Neuron (in vitro differentiated cells): ENCODE measurements around the gene ATP2C1.
"Not testable (repeated sequence)": the region's sequence is repeated elsewhere in the genome, so short reads cannot be mapped to it uniquely, and the experiment has no call there.

Experiments
- H2AFZ ChIP-seq: one replicate; pipeline ENCODE4 v1.6.1; 2013; ENCODE audit warnings: low read depth, mild to moderate bottlenecking, inconsistent platforms, low read length, moderate library complexity
- H3K27me3 ChIP-seq: one replicate; pipeline ENCODE4 v1.6.1; 2013; ENCODE audit warnings: low read length; ENCODE audit not compliant: insufficient read depth
- H3K36me3 ChIP-seq: one replicate; pipeline ENCODE4 v1.6.1; 2013; ENCODE audit warnings: low read length; ENCODE audit not compliant: insufficient read depth
- H3K4me1 ChIP-seq: one replicate; pipeline ENCODE4 v1.6.1; 2013; ENCODE audit warnings: low read length; ENCODE audit not compliant: insufficient read depth
- H3K4me3 ChIP-seq: 2 replicates; pipeline ENCODE4 v1.5.1; 2013; ENCODE audit warnings: mild to moderate bottlenecking, low read length, moderate library complexity
- H3K9me3 ChIP-seq: one replicate; pipeline ENCODE4 v1.6.1; 2013; ENCODE audit warnings: low read length

The ATP2C1 gene, protein sequence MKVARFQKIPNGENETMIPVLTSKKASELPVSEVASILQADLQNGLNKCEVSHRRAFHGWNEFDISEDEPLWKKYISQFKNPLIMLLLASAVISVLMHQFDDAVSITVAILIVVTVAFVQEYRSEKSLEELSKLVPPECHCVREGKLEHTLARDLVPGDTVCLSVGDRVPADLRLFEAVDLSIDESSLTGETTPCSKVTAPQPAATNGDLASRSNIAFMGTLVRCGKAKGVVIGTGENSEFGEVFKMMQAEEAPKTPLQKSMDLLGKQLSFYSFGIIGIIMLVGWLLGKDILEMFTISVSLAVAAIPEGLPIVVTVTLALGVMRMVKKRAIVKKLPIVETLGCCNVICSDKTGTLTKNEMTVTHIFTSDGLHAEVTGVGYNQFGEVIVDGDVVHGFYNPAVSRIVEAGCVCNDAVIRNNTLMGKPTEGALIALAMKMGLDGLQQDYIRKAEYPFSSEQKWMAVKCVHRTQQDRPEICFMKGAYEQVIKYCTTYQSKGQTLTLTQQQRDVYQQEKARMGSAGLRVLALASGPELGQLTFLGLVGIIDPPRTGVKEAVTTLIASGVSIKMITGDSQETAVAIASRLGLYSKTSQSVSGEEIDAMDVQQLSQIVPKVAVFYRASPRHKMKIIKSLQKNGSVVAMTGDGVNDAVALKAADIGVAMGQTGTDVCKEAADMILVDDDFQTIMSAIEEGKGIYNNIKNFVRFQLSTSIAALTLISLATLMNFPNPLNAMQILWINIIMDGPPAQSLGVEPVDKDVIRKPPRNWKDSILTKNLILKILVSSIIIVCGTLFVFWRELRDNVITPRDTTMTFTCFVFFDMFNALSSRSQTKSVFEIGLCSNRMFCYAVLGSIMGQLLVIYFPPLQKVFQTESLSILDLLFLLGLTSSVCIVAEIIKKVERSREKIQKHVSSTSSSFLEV

GRCh38 chr3:130893376-130894129 is at the start of gene ATP2C1:
Gene ATP2C1 (plus strand): TSS chr3:130894084. CDS start chr3:130894770, 686 bp downstream.
- H3K36me3 ChIP-seq: no peaks in the 10 kb centered on the region
- peak within 1 kb of the TSS; percentile 92 for H3K4me3 ChIP-seq
- no peaks in the 10 kb centered on the region for H3K9me3 ChIP-seq
- H3K27me3 ChIP-seq: no peaks in the 10 kb centered on the region
- H3K4me1 ChIP-seq: peaks cover 16% of the 10 kb centered on the region
- H2AFZ ChIP-seq: peak within 1 kb of the TSS; percentile 87

- Histone ChIP-seq H3K4me1 (peaks cover 11% of the 10 kb centered on the region), H3K27me3 (peaks cover 3% of the 10 kb centered on the region), H3K9me3 (no peaks in the 10 kb centered on the region), H3K4me3 (no peak overlapping the region), H3K36me3 (no peaks in the 10 kb centered on the region), H2AFZ (no peak overlapping the region)
Measured at GRCh38 chr3:130844462-130844861, 49.4 kb upstream of the ATP2C1 start.

DNA sequence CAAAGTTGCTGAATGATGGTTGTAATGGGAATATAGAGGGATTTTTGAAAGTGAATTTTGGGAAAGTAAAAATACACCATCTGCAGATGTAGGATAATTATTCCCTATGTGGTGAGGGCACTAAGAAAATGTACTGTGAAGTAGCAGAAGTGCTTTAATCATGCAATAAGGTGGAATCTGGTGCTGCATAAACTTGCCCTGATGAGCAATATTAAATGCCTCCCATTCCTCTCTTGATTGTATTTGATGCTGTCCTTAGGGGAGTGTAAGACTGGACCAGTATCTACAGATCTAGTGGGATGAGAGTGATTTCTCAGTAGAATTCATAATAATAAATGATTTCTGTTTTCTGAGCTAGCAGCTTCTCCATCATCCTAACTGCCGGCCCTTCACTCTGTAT is 47.7 kb upstream of the ATP2C1 start:
- H3K9me3 ChIP-seq: no peaks in the 10 kb centered on the region
- peaks cover 18% of the 10 kb centered on the region for H3K4me1 ChIP-seq
- H2AFZ ChIP-seq: no peak overlapping the region
- H3K36me3 ChIP-seq: no peaks in the 10 kb centered on the region
- no peak overlapping the region for H3K4me3 ChIP-seq
- H3K27me3 ChIP-seq: peaks cover 3% of the 10 kb centered on the region

DNA sequence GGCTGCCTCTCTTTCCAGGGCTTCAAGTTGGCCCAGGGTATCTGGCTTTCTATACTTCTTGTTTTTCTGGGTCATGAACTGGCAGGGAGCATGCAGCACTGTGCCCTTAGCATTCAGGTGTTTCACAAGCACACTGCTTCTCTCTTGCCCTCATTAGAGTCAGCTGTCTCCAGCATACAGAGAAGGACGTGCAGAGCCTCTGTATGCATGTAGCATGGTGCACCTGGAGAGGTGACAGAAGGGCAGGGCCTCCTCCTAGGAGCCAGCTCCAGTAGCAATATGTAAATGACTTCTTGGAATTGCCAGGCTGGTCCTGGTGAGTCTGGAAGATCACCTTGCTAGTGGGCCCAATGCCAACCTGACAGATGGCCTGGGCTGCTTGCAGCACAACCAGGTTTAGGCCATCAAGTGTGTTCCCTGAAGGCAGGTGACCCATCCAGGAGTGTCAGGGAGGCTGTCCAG is 44.8 kb upstream of the ATP2C1 start:
- H3K27me3 ChIP-seq: peaks cover 8% of the 10 kb centered on the region
- H3K4me3 ChIP-seq: no peak overlapping the region
- H3K4me1 ChIP-seq: peaks cover 18% of the 10 kb centered on the region
- no peaks in the 10 kb centered on the region for H3K36me3 ChIP-seq
- H2AFZ ChIP-seq: no peak overlapping the region
- no peaks in the 10 kb centered on the region for H3K9me3 ChIP-seq

GRCh38 chr3:130850044-130850797 is 43.7 kb upstream of the ATP2C1 start:
- Histone ChIP-seq H2AFZ (no peak overlapping the region), H3K27me3 (peaks cover 5% of the 10 kb centered on the region), H3K4me3 (no peak overlapping the region), H3K36me3 (no peaks in the 10 kb centered on the region), H3K9me3 (no peaks in the 10 kb centered on the region), H3K4me1 (peaks cover 18% of the 10 kb centered on the region)

- H3K4me1 ChIP-seq: peaks cover 18% of the 10 kb centered on the region
- H3K9me3 ChIP-seq: no peaks in the 10 kb centered on the region
- H2AFZ ChIP-seq: no peak overlapping the region
- peaks cover 5% of the 10 kb centered on the region for H3K27me3 ChIP-seq
- H3K36me3 ChIP-seq: no peaks in the 10 kb centered on the region
- no peak overlapping the region for H3K4me3 ChIP-seq
Measured at GRCh38 chr3:130850843-130851242, 43.0 kb upstream of the ATP2C1 start.

GRCh38 chr3:130851277-130851676 is 42.6 kb upstream of the ATP2C1 start:
- Histone ChIP-seq H3K4me3 (no peak overlapping the region), H3K36me3 (no peaks in the 10 kb centered on the region), H3K27me3 (peaks cover 5% of the 10 kb centered on the region), H3K4me1 (peaks cover 18% of the 10 kb centered on the region), H3K9me3 (no peaks in the 10 kb centered on the region), H2AFZ (no peak overlapping the region)

- Histone ChIP-seq H3K4me3 (no peak overlapping the region), H3K9me3 (no peaks in the 10 kb centered on the region), H3K27me3 (peaks cover 11% of the 10 kb centered on the region), H2AFZ (no peak overlapping the region), H3K4me1 (peaks cover 18% of the 10 kb centered on the region), H3K36me3 (no peaks in the 10 kb centered on the region)
Measured at GRCh38 chr3:130853581-130853980, 40.3 kb upstream of the ATP2C1 start.

- peaks cover 12% of the 10 kb centered on the region for H3K27me3 ChIP-seq
- H2AFZ ChIP-seq: no peak overlapping the region
- peaks cover 14% of the 10 kb centered on the region for H3K4me1 ChIP-seq
- H3K4me3 ChIP-seq: no peak overlapping the region
- no peaks in the 10 kb centered on the region for H3K9me3 ChIP-seq
- no peaks in the 10 kb centered on the region for H3K36me3 ChIP-seq
Measured at GRCh38 chr3:130854208-130854864, 39.5 kb upstream of the ATP2C1 start.

DNA sequence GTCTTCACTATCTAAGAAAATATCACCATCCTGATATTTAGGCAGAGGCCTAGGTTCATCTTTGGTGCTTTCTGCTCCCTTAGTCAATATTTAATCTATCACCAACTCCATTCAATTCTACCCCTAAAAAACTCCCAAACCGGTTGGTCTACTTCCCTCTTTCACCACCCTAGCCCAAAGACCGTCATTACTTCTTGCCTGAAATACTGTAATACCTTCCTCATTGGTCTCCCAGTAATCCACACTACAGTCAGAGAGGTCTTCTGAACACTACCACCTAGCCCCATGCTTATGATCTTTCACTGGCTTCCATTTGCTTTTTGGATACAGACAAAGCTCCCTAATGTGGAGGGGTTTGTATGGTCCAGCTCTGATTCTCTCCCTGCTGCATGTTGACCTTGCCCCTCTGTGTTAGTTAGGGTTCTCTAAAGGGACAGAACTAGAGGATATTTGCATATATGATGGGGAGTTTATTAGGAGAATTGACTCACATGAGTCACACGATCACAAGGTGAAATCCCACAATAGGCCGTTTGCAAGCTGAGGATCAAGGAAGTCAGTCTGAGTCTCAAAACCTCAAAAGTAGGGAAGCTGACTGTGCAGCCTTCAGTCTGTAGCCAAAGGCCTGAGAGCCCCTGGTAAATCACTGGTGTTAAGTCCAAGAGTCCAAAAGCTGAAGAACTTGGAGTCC is 36.4 kb upstream of the ATP2C1 start:
- Histone ChIP-seq H3K9me3 (no peaks in the 10 kb centered on the region), H3K27me3 (peaks cover 12% of the 10 kb centered on the region), H3K36me3 (no peaks in the 10 kb centered on the region), H3K4me3 (no peak overlapping the region), H2AFZ (no peak overlapping the region), H3K4me1 (no peaks in the 10 kb centered on the region)

DNA sequence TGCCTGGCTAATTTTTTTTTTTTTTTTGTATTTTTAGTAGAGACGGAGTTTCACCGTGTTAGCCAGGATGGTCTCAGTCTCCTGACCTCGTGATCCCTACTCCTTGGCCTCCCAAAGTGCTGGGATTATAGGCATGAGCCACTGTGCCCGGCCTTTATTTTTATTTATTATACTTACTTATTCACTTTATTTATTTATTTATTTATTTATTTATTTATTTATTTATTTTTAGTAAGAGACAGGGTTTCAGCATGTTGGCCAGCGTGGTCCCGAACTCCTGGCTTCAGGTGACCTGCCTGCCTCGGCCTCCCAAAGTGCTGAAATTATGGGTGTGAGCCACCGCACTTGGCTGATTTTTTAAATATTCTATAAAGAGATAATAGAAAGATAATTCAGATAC is 31.8 kb upstream of the ATP2C1 start:
- not testable (repeated sequence) for H3K4me1 ChIP-seq, H3K27me3 ChIP-seq, H3K9me3 ChIP-seq, H3K4me3 ChIP-seq, H2AFZ ChIP-seq, H3K36me3 ChIP-seq
